KMS-11 (cell line): ENCODE measurements around the gene HMGB1.
"Not testable (repeated sequence)": the region's sequence is repeated elsewhere in the genome, so short reads cannot be mapped to it uniquely, and the experiment has no call there.

Experiments used
- H2AFZ ChIP-seq: fragments of 200-600 bp; sonication (generic); 2 replicates; pipeline ENCODE4 v1.6.1; 2016; ENCODE audit warnings: antibody characterized with exemption, mixed run types, low read depth
- H3K27ac ChIP-seq: fragments of 200-600 bp; sonication (generic); 2 replicates; pipeline ENCODE4 v1.6.1; 2016; ENCODE audit warnings: mild to moderate bottlenecking, mixed run types
- H3K27me3 ChIP-seq: fragments of 200-600 bp; sonication (generic); 2 replicates; pipeline ENCODE4 v1.6.1; 2017; ENCODE audit warnings: mild to moderate bottlenecking, low read depth, mixed run types, moderate library complexity; ENCODE audit not compliant: insufficient read depth
- H3K36me3 ChIP-seq: fragments of 200-600 bp; sonication (generic); 2 replicates; pipeline ENCODE4 v1.6.1; 2017; ENCODE audit warnings: mild to moderate bottlenecking, mixed run types; ENCODE audit not compliant: insufficient read depth
- H3K4me1 ChIP-seq: fragments of 200-600 bp; sonication (generic); 2 replicates; pipeline ENCODE4 v1.6.1; 2016; ENCODE audit warnings: mild to moderate bottlenecking, low read depth, mixed run types; ENCODE audit not compliant: poor library complexity, severe bottlenecking
- H3K4me2 ChIP-seq: fragments of 200-600 bp; sonication (generic); 2 replicates; pipeline ENCODE4 v1.7.0; 2016; ENCODE audit warnings: mild to moderate bottlenecking, mixed run types
- H3K4me3 ChIP-seq: fragments of 200-600 bp; sonication (generic); IDR thresholded peaks from 2 replicates; pipeline ENCODE4 v1.6.1; 2017; ENCODE audit warnings: low read depth, low read length, mixed read lengths; ENCODE audit not compliant: insufficient read depth
- H3K79me2 ChIP-seq: fragments of 200-600 bp; sonication (generic); 2 replicates; pipeline ENCODE4 v1.6.1; 2016; ENCODE audit warnings: low read depth, mixed run types; ENCODE audit not compliant: insufficient read depth
- H3K9ac ChIP-seq: fragments of 200-600 bp; sonication (generic); 2 replicates; pipeline ENCODE4 v1.6.1; 2016; ENCODE audit warnings: mild to moderate bottlenecking, mixed run types
- H4K20me1 ChIP-seq: fragments of 200-600 bp; sonication (generic); 2 replicates; pipeline ENCODE4 v1.6.1; 2016; ENCODE audit warnings: mild to moderate bottlenecking, mixed run types; ENCODE audit not compliant: insufficient read depth
- CTCF ChIP-seq: fragments of 200-600 bp; sonication (generic); conservative IDR thresholded peaks from 2 replicates; pipeline ENCODE4 v1.6.1; 2017; ENCODE audit warnings: low read depth, mild to moderate bottlenecking, antibody characterized with exemption, low read length, moderate library complexity, mixed read lengths

Gene HMGB1

GRCh38 chr13:30456290-30456689, 9.4 kb downstream of the HMGB1 start:
- no peak overlapping the region for H3K27ac ChIP-seq
- H3K4me3 ChIP-seq: no peak overlapping the region
- no peak overlapping the region for H3K9ac ChIP-seq
- H3K27me3 ChIP-seq: no peaks in the 10 kb centered on the region
- no peaks in the 10 kb centered on the region for H4K20me1 ChIP-seq
- peaks cover 1% of the 10 kb centered on the region; the same call in 1 of the 2 replicates for H3K36me3 ChIP-seq
- H3K4me1 ChIP-seq: no peaks in the 10 kb centered on the region
- no peaks in the 10 kb centered on the region for H3K79me2 ChIP-seq
- TF ChIP-seq CTCF: no peak
- no peak overlapping the region for H3K4me2 ChIP-seq
- no peak overlapping the region for H2AFZ ChIP-seq

DNA sequence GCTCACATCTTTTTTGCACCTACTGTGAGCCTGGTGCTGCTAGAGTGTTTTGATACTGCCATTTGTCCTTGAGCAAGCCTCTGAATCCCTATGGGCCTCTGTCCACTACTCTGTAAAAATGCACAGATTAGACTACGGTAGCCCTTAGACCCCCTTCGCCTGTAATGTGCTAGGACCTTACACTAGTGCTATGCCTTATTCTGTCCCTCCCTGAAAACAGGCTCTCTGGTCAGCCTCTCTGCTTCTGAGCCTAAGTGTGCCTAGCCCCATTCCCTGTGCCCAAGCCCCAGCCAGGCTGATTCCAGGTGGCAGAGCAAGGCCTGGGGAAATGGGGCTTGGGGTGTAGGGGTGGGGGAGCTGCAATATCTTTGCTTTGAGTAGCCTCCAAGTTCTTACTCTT, 10.7 kb downstream of the HMGB1 start:
- Histone ChIP-seq H3K27ac (no peak overlapping the region), H3K27me3 (no peaks in the 10 kb centered on the region), H4K20me1 (no peaks in the 10 kb centered on the region), H3K4me2 (no peak overlapping the region), H2AFZ (no peak overlapping the region), H3K4me3 (no peak overlapping the region), H3K36me3 (no peaks in the 10 kb centered on the region), H3K9ac (no peak overlapping the region), H3K4me1 (no peaks in the 10 kb centered on the region), H3K79me2 (no peaks in the 10 kb centered on the region)
- no peak for TF ChIP-seq CTCF

GRCh38 chr13:30453727-30454126, 12.0 kb downstream of the HMGB1 start:
- H3K4me1 ChIP-seq: no peaks in the 10 kb centered on the region
- H3K4me2 ChIP-seq: no peak overlapping the region
- TF ChIP-seq CTCF: no peak; the same call in 1 of the 2 replicates
- H3K36me3 ChIP-seq: no peaks in the 10 kb centered on the region
- H3K4me3 ChIP-seq: no peak overlapping the region
- no peaks in the 10 kb centered on the region for H3K79me2 ChIP-seq
- H2AFZ ChIP-seq: no peak overlapping the region
- no peaks in the 10 kb centered on the region for H3K27me3 ChIP-seq
- H3K27ac ChIP-seq: no peak overlapping the region
- H4K20me1 ChIP-seq: no peaks in the 10 kb centered on the region
- H3K9ac ChIP-seq: no peak overlapping the region

DNA sequence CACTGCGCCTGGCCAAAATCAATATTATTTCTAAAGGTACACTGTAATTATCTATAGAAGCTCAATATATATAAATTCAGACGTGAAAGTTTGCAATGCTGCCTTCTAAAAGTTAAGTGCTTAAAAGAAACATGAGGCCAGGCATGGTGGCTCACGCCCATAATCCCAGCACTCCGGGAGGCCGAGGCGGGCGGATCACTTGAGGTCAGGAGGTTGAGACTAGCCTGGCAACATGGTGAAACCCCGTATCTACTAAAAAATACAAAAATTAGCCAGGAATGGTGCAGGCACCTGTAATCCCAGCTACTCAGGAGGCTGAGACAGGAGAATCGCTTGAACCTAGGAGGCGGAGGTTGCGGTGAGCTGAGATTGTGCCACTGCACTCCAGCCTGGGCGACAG, 14.3 kb downstream of the HMGB1 start:
- H4K20me1 ChIP-seq, H3K4me2 ChIP-seq, H3K27me3 ChIP-seq, H3K79me2 ChIP-seq, H3K36me3 ChIP-seq, H2AFZ ChIP-seq, H3K9ac ChIP-seq, H3K4me1 ChIP-seq, H3K27ac ChIP-seq, H3K4me3 ChIP-seq: not testable (repeated sequence)

DNA sequence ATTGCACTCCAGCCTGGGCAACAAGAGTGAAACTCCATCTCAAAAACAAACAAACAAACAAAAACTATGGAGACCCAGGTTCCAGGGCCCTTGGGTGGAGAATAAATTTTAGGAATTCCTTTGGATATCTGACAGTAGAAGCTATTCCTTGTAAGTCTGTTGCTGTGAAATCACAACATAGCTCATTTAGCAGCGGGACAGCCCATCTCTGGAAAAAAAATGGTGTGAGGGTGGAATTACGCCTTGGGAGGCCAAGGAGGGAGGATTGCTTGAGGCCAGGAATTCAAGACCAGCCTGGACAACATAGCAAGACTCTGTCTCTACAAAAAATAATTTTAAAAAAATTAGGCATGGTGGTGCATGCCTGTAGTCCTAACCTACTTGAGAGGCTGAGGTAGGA, 15.7 kb downstream of the HMGB1 start:
- Histone ChIP-seq H3K36me3 (no peaks in the 10 kb centered on the region), H3K79me2 (no peaks in the 10 kb centered on the region), H3K27me3 (no peaks in the 10 kb centered on the region), H3K4me3 (no peak overlapping the region), H3K27ac (no peak overlapping the region), H3K4me1 (no peaks in the 10 kb centered on the region), H3K9ac (no peak overlapping the region), H4K20me1 (no peaks in the 10 kb centered on the region), H2AFZ (no peak overlapping the region), H3K4me2 (no peak overlapping the region)
- no peak for TF ChIP-seq CTCF
